HCT116 (cell line): ENCODE data around the gene DAGLA.

Source experiments
- ZNF274 ChIP-seq: fragments of 200-500 bp; sonication (Bioruptor generic); IDR thresholded peaks from 2 replicates; pipeline ENCODE4 v1.6.1; 2014; ENCODE audit warnings: mild to moderate bottlenecking, low read depth, low read length, inconsistent platforms
- TF ChIP-seq, protein P1 (sequence below): IDR thresholded peaks from 2 replicates; pipeline ENCODE4 v1.6.1; 2012; ENCODE audit warnings: low read depth
- TF ChIP-seq, protein P2 (sequence below), 3 experiments: fragments of 200-600 bp in 1 of 3; sonication (generic) in 1 of 3; IDR thresholded peaks in 2 of 3; conservative IDR thresholded peaks in 1 of 3; 2 replicates each; pipeline ENCODE4 v1.5.1; 2012 to 2017; ENCODE audit warnings: low read depth in 2 of 3, low read length in 2 of 3, antibody characterized with exemption in 1 of 3, borderline replicate concordance in 1 of 3, control low read depth in 1 of 3, mild to moderate bottlenecking in 1 of 3, mixed read lengths in 1 of 3, mixed run types in 1 of 3, moderate library complexity in 1 of 3; ENCODE audit not compliant: insufficient read depth in 1 of 3

GRCh38 chr11:61635787-61636186 lies 44.4 kb upstream of the DAGLA start:
- TF ChIP-seq, protein P1, sequence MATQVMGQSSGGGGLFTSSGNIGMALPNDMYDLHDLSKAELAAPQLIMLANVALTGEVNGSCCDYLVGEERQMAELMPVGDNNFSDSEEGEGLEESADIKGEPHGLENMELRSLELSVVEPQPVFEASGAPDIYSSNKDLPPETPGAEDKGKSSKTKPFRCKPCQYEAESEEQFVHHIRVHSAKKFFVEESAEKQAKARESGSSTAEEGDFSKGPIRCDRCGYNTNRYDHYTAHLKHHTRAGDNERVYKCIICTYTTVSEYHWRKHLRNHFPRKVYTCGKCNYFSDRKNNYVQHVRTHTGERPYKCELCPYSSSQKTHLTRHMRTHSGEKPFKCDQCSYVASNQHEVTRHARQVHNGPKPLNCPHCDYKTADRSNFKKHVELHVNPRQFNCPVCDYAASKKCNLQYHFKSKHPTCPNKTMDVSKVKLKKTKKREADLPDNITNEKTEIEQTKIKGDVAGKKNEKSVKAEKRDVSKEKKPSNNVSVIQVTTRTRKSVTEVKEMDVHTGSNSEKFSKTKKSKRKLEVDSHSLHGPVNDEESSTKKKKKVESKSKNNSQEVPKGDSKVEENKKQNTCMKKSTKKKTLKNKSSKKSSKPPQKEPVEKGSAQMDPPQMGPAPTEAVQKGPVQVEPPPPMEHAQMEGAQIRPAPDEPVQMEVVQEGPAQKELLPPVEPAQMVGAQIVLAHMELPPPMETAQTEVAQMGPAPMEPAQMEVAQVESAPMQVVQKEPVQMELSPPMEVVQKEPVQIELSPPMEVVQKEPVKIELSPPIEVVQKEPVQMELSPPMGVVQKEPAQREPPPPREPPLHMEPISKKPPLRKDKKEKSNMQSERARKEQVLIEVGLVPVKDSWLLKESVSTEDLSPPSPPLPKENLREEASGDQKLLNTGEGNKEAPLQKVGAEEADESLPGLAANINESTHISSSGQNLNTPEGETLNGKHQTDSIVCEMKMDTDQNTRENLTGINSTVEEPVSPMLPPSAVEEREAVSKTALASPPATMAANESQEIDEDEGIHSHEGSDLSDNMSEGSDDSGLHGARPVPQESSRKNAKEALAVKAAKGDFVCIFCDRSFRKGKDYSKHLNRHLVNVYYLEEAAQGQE = no peak
- TF ChIP-seq, protein P2, sequence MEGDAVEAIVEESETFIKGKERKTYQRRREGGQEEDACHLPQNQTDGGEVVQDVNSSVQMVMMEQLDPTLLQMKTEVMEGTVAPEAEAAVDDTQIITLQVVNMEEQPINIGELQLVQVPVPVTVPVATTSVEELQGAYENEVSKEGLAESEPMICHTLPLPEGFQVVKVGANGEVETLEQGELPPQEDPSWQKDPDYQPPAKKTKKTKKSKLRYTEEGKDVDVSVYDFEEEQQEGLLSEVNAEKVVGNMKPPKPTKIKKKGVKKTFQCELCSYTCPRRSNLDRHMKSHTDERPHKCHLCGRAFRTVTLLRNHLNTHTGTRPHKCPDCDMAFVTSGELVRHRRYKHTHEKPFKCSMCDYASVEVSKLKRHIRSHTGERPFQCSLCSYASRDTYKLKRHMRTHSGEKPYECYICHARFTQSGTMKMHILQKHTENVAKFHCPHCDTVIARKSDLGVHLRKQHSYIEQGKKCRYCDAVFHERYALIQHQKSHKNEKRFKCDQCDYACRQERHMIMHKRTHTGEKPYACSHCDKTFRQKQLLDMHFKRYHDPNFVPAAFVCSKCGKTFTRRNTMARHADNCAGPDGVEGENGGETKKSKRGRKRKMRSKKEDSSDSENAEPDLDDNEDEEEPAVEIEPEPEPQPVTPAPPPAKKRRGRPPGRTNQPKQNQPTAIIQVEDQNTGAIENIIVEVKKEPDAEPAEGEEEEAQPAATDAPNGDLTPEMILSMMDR (IDR thresholded peaks at IDR 0.05 in 2 of 3, conservative IDR thresholded peaks at IDR 0.05 in 1 of 3; ENCODE audit: borderline replicate concordance in 1 of 3, insufficient read depth in 1 of 3, low read depth in 2 of 3, low read length in 2 of 3) = no peak
- TF ChIP-seq ZNF274 = no peak
